ENCODE measurements around the gene PCSK4.
"Not testable (repeated sequence)": the region's sequence is repeated elsewhere in the genome, so short reads cannot be mapped to it uniquely, and the experiment has no call there.

The PCSK4 gene

DNA sequence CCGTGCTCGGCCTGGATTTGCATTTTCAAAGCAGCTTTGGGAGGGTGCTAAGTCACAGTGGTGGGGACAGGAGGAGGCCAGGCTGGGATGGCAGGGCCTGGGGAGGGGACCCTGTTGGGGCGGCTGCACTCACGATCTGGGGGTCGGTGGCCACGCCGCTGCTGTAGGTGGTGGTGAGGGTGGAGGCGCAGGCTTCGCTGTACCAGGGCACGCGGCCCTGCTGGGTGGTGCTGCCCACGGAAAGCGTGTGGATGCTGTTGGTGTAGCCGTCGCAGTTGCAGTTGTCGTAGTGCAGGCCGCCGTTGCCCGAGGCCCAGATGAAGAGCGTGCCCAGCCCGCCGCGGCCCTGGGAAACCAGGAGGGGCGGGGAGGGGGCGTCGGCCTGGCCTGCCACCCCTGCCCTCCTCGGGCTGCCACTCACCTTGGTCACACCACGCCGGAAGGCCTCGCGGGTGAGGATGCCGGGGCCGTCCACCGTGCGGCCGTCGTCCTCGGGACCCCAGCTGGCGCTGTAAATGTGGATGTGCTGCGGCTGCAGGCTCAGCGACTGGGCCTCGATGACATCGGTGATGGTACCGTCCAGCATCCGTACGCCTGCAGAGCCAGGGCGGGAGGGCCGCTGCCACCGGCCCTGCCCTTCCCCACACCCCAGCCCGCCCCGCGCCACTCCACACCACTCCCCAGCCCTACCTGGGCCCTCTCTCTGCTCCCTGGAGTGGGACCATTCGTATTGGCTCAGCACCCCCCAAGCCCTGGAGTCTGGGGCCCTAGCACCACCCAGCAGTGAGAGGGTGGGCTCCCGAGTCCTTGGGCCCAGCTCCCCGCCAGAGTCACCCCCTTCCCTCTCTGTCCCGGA lies 3.2 kb downstream of the PCSK4 start:
- no peak for DNase-seq

DNA sequence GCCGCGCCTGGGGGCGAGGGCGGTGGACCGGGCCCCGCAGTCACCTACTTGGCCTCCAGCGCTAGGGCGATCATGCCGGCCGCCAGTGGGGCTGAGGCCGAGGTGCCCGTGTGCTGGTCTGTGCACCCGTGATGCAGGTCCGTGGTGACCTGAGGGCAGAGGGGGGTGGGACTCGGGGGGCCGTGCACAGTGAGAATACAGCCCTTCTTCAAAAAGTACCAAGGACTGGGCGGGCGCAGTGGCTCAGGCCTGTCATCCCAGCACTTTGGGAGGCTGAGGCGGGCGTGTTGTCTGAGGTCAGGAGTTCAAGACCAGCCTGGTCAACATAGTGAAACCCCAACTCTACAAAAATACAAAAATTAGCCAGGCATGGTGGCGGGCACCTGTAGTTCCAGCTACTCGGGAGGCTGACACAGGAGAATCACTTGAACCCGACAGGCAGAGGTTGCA lies 6.1 kb downstream of the PCSK4 start:
- DNase-seq = no peak

DNA sequence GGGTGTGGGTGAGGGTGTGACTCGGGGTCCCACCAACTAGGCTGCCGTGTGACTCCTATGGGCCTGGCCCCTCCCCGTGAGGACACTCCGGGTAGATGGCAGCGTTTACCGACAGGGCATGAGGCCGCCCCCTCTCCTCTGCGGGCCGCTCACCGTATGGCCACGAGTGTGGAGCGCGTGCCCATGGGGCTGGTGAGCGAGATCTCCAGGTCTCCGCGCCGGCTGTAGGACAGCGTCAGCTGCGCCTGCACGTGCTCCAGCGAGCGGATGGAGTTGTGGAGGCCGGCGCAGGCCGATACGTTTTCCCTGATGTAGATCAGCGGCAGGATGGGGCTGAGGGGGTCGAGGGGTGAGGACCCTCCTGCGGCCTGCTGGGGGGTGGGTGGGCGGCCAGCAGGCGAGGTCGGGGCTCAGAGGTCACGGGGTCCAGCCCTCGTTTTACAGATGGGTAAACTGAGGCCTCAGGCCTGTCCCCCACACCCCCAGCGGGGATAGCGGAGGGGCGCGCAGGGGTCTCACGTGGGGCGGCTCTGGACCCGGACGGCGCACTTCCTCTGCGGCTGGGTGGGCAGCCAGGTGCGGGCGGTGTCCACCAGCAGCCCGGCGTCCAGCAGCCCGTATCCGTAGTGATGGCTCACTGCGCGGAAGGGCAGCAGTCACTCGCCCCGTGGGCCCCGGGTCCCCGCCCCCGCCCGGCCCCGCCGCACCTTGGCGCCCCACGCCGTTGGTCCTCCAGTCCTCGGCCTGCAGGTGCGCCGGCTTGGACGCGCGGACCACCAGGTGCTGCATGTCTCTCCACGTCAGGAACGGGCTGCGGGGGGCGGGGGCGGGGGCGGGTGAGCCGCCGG lies 6.8 kb downstream of the PCSK4 start:
- DNase-seq = no peak

DNA sequence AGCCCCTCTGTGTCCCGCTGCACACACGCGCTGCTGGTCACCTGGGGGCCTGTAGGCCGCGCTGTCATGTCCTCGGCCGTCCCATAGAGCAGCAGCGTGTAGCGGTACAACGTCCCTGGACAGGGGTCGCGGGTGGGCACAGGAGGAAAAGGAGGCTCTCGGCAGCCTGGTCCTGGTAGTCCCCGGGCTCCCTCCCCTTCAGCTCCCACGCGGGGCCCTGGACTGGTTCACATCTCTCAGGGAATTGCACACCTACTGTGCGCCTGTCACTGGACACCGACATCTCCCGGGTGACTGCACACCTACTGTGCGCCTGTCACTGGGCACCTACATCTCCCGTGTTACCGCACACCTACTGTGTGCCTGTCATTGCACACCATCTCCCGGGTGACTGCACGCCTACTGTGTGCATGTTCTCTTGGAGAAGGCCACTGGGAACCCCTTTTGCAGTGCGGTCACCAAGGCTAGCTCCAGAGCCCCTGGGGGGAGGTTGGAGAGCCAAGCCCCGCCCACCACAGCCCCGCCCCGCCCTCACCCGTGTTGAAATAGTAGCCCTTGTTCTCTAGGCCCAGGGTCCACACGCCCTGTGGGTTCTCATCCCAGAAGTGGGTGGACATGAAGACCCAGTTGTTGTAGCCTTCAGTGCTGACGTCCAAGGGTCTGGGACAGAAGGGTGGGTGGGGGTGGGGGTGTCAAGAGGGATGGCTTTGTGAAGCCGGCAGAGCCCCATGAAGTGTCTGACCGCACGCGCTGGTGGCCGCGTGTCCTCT lies 7.6 kb downstream of the PCSK4 start:
- DNase-seq = no peak

DNA sequence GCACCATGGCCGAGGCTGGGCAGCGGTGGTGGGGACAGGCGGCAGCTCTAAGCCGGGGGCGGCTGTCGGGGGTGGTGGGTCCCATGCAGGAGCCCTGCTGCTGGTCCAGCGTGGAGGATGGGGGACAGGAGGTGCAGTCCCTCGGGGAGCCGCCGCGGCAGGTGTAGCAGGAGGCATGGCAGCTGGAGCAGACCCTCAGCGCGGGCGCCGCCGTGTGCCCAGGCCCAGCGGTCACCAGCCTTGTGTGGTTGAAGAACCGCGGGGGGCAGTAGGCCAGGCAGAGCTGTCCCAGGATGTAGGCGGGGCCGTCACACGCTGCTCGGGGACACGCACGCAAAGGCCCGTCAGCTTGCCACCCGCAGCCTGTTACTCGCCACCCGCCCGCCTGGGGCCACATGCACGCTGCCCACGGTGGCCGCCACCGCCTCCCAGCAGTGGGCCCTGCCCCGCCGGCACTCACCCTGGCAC lies 8.2 kb downstream of the PCSK4 start:
- no peak for DNase-seq

DNA sequence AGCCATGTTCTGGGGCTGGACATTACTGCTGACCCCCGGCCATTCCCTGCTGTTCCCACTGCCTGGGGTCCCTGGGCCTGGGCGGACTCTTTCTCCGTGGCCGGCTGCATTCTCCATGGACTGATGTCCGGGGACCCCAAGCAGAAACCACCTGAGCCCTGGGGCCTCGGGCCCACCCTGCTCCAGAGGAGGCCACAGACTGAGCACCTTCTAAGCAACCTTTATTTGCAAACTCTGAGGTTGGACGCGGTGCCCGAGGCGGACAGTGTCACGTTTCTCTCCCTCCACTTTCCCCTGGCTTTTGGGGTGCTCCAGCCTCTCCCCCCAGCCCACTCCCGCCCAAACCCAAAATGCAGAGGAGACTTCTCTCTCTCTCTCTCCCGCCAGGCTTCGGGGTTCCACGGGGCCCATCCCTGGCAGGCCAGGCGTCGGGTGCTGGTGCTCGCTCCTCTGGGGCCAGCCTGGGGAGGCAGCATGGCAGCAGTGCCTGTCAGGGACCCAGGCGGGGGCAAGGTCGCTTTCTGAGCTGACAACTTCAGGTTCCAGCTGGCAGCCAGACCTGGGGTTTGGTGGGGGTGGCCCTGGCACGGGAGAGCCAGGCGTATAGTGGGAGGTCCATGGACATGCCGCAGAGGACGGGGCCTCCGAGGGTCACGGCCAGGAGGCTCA lies 8.8 kb downstream of the PCSK4 start:
- DNase-seq = no peak

DNA sequence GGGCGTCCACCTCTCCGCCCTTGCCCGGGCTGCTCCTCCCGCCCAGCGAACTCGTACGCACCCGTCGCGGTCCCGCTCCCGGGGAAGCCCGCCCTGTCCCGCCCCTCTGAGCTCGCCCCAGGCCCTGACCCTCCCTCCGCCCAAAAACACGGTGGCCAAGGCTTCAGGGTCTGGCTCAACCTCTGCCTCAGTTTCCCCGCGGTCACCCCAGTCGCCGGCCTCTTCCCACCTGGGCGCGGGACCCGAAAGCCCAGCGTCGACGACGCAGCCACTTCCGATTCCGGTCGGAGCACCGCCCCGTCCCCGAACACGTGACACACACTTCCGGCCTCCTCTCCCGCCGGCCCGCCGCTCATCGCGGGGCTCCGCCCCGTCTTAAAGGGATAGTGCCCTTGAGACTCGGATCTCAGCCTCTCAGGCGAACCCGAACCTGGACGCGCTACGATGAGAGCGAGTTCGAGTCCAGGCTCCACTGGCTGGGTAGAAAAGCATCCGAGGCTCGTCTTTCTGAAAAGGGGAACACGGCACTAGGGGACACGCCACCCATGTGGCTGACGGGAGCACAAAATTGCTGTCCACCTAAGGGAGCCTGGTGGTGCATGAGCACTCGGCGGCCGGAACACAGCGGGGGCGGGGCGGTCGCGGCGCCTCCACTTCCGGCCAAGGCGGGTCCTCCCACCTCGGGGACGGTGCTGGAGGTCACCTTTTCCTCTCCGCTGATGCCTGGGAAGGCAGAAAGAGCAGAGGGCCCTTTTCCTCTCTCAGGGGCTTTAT lies 11.0 kb downstream of the PCSK4 start, which contains the start of gene C19orf25:
Gene C19orf25, minus strand, starts transcription at position 282 of the 774 bp plus-strand sequence. CDS start 312 bp downstream, outside the sequence.
- DNase-seq = peak; percentile 97

DNA sequence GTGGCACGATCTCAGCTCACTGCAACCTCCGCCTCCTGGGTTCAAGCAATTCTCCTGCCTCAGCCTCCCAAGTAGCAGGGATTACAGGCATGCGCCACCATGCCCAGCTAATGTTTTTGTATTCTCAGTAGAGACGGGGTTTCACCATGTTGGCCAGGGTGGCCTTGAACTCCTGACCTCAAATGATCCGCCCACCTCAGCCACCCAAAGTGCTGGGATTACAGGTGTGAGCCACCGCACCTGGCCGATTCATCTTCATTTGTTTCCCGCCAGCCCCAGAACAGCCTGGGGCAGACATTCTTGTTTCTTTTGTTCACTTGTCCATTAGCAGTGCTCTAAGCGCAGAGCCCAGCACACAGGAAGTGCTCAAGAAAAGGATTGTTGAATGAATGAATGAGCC lies 13.1 kb downstream of the PCSK4 start:
- DNase-seq = not testable (repeated sequence)

DNA sequence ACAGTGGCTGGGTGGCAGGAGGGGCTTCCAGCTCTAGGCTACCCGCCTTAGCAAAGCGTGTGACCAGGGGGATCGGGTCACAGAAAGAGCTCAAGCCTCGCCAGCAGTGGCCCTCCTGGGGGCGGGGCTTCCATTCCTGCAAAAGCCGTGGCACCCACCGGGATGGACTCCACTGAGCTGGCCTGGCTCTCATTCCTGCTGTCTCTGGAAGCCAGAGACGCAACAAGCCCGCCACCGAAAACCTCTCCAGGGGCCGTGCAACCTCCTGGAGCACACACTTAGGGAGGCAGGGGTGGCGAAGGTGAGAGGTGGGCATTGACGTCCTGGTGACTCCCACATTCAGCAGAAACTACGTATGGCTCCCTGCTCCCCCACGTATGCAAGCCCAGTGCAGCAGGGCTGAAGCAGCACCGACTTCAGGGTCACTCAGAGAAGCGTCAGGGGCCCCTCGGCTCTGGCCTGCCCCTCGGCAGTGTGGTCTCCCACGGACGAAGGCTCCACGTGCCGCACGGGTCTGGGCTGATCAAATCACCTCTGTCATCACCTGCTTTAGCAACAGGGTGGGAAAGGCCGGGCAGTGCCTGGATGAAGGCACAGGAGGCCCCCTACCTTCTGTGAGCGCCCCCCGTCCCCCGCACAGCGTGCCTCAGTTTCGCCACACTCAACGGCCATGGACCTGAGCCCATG lies 14.3 kb downstream of the PCSK4 start:
- no peak for DNase-seq

DNA sequence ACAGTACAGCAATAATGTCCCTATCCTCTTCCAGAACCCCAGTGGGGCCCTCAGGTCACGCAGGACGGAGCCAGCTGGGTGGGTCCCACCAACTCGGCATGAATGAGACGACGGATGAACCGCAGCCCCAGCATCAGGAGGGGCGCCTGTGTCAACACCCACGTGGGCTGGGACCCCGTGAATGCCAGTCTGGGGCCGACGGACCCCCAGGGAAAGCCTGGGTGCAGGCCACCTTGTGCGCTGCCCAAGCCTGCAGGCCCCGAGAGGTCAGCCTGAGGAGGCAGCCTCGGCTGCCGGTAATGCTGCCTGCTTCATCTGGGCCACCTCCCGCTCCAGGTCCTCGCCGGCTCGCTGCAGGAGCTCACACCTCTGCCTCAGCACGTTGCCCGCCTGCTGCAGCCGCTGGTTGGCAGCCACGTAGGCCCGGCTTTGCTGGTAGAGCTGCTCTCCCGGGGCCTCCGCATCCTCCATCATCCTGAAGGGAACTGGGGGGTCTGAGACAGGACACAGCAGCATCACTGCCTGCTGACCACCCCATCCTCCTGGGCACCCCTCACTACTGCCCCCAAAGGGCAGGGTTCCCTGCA lies 15.3 kb downstream of the PCSK4 start:
- DNase-seq = no peak

DNA sequence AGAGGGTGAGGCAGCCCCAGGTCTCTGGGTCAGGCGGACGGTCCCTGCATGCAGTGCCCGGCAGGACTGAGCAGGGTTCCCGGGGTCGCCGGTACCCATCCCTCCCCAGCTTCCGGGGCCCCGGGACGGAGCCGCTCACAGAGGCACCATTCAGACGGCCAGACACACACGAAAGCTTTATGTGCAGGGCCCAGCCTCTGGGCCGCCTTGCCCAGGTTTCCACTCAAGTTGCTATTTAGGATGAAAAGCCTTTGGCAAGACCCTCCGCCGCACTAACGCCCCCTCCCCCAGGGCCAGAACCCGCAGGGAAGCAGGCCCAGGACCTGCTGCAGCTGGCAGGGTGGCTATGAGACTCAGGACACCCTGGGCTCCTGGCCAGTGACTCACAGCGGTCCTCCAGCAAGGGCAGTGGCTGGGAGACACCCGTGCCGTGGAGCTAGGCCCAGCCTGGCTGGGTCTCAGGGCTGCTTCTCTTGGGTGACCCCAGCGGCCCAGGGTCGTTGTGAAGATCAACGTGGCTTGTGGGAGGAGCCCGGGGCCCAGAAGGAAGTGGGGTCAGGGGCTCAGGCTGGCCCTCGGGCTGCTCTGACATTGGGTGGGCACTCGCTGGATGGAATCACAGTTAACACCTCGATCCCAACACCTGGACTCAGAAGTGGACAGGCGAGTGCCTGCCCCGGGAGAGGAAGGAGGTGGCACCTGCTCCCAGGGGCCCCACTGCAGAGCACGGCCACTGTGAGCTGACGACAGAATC lies 16.0 kb downstream of the PCSK4 start:
- no peak for DNase-seq

DNA sequence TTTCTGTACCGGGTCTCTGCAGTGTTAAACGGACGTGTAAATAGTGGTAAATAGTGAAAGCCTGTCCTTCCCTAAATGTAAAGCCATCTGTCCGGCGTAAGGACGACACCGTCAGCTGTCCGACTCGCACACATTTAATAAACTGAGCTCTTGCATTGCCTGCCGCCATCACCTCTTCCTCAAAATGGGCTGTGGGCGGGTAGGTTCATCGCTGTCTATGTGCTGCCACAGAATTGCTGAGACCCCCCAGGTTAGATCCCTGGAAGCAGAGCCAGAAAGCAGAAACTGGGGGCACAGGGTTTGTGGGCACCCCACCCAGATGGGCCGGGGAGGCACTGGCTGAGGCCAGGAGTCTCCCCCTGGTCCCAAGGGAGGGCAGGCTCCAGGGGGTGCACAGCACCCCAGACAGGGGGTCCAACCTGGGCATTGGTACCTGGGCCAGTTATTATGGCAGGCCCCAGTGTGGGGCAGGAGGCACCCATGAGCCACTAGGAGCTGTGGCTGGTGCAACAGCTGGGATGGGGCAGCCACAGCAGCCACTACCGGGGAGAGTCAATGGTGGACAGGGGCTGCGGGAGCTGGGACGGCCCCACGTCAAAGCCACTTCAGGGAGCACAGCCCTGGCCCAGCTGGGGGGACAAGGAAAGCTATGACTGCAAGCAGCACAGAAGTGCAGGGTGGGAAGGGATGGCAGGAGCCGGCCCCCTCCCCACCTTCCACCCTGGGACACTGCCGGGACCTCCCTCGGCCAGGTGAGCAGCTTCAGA lies 16.9 kb downstream of the PCSK4 start:
- no peak for DNase-seq

DNA sequence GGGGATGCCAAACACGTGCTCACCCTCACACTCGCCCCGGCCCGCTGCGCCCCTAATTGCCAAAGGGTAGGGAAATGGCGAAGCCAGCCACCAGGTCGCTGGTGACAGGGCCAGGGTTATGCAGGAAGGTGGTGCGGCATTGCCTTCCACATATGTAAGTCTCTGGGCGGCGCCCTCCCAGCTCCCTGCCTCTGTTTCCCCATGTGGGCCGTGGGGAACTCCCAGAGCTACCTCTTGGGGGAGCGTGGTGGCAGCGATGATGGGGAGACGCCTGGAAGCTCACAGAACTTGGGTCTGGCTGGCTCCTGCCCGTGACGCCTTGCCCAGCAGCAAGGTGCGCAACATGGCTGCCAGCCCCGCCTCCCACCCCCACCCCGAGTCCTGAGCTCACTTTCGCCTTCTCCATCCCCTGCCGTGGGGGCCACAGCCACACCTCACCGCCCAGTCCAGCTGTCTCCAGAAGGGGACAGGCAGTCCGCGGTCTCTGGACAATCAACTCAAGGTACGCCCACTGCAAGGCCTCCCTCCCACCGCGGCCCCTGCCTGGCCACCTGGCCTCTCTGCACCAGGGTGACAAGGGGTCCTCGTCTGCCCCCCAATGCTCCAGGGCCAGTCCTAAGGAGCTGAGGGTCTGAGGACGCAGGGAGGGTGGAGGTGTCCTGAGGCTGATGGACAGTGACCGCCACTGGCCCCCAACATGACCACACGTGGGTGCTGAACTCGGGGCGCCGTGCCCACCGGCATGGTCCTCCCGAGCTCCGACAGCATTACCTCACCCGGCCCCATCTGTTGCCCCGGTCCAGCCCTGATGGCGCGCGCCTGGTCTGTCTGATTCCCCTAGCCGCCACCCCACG lies 17.7 kb downstream of the PCSK4 start:
- DNase-seq = no peak

DNA sequence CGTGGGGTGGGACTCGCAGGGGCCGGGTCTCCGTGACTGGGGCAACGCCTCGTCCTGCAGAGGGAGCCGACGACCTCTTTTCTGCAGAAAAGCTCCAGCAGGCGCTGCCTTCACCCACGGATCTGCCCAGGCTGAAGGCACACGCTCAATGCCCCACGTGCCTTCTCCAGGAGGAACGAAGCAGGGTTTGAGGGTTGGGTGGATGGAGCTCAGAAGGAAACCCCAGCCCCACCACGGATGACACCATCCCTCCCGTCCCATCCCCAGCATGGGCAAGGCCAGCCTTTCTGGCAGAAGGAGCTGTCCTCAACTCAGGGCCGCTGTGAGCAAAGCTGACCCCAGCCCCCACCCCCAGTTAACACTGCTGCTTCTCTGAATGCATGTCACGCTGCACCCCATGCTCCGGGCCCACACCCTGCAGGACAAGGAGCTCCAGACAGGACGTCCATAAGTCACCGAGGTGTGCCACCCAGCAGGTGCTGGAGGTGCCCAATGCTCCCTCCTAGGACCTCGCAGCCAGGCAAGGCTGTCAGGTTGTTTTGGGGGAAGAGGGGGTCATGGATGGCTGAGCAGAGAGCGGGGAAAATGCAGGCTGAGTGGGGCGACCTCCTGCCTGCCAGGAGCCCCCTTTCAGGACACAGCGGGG lies 18.5 kb downstream of the PCSK4 start:
- no peak for DNase-seq

DNA sequence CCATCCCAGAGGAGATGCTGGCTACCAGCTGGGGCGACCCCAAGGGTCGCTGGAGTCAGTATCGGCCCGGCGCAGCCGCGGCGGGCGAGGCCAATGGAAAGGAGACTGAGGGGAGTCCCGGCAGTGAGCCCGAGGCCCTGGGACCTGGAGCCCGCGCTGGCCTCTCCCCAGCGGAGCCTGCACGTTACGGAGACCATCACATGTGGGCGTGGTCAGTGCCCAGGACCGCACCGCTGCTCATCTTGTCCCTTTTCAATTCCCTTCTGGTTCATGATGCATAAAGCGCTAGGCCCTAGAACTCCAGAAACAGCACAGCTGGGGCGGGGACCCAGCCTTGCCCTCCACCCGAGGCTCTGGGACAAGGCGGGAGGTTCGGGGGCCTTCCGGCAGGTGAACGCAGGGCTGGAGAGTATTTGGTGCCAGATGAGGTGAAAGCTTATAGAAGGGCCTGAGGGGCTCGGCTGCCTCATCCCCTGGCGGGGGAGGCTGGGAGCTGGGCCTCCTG lies 19.1 kb downstream of the PCSK4 start:
- no peak for DNase-seq

DNA sequence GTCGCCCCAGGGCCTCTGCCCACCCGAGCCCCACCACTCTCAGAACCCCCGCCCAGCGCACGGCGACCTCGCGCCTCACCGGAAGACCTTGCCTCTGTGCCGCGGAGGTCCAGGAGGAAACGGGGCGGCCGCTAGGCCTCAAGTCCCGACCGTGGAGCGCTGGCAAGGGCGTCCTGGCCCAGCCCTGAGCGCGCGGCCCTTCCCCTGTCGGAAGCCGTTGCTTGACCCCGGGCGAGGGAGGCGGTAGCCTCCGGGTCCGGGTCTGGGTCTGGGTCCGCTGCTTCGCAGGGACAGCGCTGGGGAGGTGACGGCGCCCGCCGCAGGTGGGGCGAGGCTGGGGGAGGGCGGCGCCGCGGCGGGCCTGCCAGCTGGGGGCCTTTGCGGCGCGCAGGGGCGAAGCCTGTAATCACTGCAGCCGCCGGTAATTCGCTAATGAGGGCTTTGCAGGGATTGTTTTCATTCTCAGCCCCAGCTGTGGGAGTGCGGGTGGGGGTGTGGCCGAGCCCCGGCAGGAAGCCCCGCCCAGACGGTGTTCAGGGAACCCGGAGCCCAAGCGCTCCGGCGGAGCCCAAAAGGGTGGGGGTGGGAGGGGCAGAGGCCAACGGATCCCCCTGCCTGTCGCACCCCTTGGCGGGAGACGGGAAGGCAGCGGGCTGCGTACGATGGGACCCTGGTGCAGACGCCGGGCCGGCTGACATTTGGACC lies 19.7 kb downstream of the PCSK4 start:
- DNase-seq = peak; percentile 76

DNA sequence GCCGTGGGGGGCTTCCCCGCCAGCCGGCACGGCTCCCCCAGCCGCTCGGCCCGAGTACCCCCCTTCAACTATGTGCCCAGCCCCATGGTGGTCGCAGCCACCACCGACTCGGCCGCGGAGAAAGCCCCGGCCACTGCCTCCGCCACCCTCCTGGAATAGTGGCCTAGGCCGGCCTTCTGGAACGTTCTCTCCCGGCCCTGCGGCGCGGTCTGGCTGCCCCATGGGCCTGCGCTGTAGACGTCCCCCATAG lies 20.2 kb downstream of the PCSK4 start:
- DNase-seq = no peak

Measured in islet precursor cell (in vitro differentiated cells).